NCI-H524 (cell line): Measurements from ENCODE around the gene MID1.

Experiments used
- DNase-seq, 2 experiments: peaks; one replicate each; lab custom pipeline; 2025; lab: John Stamatoyannopoulos, UW

The MID1 gene

DNA sequence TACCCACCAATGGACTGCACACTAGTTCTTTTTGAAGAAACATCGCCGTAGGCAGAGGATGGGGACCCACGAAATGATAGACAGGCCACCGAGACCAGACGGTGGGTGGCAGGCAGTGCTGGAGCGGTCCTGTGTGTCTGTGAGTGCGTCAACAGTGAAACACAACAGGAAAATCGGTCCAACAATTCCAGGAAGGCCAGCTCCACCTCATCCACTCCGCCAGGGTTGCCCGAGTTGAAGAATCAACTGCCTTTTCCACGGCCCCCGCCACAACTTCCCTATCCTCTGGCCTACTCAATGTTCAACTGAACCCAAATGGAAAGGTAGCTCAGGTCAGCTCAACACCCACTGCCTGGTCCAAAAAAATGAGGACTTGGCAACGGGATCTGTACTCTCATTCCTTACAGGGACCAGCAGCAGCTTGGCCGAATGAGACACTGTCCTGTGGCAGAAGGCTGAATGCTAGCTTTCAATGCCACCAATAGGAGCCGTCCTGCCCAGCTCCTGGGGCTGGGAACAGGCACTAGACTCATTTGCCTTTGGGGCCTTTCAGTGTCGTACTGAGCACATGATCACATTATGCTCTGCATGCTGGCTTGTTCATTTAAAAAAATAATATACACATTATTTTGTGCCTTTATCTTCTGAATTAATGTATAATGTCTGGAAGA, 43.5 kb downstream of the MID1 start:
- no peak for DNase-seq

DNA sequence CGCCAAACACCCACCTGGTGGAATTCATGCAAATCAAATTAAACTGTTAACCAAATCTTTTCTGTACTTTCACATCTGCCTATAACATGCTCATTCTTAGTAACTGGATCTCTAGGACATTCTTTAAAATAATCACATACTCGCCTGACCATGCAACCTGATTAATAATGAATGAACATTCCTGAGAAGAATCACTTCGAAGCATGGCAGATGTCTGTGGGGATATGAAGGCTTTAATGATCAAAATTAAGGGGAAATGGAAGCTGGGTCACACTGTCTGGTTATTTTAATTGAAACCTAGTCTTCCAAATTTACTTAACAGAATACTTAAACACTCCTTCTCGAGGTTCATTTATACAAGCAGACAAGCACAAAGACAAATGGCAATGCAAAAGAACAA, 44.2 kb downstream of the MID1 start:
- DNase-seq: no peak

DNA sequence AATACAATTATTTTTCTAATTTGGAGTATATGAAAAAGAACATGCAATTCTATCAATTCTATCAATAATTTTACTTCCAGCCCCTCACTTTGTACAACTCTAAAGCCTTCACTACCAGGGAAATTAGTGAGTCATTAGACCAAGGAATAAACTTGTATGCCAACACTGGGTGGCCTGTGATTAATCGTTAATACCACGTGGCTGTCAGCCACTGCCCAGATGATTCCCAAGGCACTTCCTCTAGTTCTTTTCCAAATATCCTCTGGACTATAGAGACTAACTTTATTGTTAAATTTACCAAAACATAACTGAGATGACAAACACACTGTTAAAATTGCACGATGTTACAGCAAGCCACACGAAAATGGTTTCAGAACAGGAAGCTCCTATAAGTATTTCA, 45.7 kb downstream of the MID1 start:
- DNase-seq: no peak

DNA sequence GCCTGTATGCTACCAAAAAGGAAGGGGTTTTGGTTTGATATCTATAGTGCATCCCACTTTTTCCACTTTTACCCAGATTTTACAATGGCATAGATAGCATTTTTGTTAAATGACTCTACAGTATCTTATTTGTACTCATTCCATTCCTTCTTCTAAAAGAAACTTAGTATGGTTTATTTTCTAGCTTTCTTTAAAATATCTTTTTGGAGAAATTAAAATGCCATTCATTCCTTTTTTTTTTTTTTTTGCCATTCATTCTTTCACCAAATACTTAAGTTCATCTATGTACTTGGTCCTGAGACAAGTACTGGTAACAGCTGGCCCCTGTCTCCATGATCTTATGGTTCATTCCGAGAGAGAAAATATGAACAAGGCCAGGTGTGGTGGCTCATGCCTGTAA, 49.1 kb downstream of the MID1 start:
- peak; percentile 1 to 31 for DNase-seq

DNA sequence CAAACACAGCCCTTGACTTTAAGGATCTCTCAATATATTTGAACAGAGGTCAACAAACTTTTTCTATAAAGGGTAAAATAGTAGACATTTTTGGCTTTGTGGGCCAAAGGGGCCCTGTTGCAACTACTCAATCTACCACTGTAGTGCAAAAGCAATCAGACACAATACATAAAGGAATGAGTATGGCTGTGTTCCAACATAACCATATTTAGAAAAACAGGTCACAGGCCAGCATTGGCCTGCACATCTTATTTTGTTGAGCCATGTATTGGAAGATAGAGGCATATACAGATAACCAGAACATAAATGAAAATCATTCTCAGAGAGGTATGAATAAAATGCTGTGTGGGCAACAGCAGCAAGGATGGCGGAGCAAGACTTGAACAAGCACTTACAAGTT, 49.8 kb downstream of the MID1 start:
- no peak for DNase-seq

DNA sequence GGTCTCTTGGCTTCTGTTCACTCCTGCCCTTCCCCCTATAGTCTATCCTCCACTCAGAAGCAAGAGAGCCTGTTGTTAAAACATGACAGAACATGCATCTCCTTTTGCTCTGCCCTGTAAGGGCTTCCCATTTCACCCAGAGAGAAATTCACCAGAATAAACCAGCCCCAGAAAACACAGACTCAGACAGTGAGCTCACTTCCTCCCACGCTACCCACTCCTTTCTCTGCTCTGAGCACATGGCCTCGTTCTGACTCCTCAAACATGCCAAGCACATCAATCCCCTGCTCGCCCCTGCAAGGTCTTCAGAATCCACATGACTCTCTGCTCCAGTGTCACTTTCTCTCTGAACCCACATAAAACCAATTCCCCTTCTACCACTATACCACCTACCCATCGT, 50.4 kb downstream of the MID1 start:
- DNase-seq: no peak

DNA sequence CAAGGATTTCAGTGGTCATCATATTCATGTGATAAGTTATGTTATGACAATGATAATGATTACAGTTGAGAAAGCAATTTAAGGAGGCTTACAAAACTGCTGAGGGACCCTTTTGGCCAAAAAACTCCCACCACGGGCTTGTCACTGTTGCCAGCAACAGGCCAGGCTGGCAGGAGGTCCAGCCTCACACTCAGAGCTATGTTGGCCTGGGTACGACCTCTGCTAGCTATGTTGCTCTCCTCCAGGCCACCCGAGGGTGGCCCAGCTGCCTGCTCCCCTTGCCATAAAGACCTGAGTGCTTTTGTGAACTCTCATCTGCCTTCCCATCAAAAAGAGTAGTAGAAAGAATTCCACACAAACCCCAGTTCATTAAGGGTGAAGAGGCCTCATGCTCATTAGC, 52.0 kb downstream of the MID1 start:
- no peak for DNase-seq

DNA sequence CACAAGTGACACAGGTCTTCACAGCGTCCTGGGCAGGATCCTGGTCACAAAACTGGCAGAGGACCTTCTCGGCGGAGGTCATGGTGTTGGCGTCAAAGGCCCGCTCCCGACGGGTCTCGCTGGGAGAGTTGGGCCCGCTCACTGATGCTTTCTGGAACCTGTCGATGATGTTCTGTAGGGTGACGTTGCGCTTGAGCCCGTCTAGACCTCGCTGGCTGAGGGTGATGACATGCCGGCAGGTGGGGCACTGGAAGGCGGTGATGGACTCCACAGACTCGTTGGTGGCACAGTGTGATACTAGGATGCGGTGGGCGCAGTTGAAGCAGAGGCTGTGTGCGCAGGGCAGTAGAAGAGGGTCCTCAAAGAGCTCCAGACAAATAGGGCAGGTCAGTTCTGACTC, 53.2 kb downstream of the MID1 start:
- DNase-seq: no peak

DNA sequence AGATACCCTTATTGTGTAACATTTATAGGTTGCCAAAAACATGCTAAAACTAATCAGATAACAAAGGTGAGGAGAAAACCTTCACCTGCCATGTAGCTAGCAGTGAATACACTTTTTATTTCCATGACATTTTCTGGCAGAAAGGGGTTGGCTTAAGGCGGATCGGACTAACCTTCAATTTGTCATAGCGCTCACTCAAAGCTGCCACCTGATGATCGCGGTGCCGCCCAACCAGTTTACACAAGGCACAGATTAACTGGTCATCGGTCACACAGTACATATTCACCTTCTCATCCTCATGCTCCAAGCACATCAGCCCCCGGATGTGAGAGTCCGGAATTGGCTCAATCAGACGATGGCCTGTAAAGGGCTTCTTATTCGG, 53.7 kb downstream of the MID1 start:
- DNase-seq: no peak

DNA sequence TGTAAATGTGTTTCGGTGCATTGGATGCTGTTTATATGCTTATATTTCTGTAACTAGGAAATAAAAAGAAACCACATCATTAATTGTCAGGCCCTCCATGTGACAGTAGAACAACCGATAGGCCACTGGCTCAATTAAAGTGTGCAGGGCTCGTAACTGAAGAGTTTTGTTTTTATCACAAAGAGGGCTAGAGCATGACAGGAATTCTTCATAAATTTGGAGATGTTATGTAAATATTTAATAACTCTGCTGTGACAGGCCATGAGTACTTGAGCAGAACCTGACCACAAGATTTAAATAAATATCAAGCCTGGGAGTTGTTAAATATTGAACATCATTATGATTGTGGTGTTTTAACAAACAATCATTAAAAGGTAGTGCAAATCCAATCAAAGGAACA, 55.9 kb downstream of the MID1 start:
- DNase-seq: no peak

DNA sequence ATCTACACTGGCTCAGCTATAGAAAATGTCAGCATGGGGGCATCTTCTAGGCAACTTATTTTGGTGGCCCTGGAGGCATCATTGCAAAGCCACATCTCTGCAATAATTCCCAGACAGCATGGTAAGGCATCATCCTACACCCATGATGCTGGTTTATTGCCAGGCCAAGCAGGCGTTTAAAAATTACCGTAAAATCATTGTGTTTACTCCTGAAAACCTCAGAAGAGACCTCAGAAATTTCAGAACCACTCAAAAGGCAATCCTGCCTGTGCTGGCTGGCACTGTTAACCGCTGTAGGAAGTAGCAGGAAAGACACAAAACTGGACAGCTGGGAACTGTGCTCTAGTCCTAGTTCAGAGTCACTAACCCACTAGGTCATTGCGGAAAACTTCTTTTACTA, 63.2 kb downstream of the MID1 start:
- DNase-seq: no peak

DNA sequence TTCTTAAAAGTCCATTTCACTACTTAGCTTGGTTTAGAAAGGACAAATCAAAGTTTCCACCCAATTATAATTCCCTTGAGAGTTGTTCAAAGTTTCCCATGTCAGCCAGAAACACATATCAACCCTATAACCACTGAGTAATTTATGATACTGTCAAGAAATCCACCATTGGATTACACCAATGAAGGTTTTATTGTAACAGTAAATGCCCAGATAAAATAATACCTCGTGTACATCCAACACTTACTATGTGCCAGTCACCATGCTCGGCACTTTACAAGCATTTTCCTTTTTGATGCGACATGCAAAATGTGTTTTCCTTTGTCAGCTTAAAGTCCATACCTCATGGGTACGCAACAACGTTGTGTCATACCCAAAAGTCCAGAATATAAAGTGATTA, 64.0 kb downstream of the MID1 start:
- DNase-seq: no peak

DNA sequence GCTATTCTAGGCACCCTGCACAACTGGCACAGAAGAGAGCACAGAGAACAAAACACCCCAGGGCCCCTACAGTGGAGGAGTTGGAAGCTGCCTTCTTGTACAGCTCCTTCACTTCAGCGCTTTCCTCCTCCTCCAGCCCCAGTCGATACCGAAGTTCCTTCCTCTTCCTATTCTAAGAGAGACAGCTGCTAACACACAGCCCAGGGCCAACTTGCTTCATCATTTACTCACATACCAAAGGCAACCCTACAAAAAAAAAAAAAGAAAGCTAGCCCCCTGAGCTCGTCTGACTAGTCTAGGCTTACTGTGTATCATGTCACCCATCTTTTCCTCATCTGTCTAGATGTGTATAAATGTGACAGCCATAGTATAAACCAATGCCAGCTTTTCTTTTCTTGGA, 64.5 kb downstream of the MID1 start:
- DNase-seq: no peak

DNA sequence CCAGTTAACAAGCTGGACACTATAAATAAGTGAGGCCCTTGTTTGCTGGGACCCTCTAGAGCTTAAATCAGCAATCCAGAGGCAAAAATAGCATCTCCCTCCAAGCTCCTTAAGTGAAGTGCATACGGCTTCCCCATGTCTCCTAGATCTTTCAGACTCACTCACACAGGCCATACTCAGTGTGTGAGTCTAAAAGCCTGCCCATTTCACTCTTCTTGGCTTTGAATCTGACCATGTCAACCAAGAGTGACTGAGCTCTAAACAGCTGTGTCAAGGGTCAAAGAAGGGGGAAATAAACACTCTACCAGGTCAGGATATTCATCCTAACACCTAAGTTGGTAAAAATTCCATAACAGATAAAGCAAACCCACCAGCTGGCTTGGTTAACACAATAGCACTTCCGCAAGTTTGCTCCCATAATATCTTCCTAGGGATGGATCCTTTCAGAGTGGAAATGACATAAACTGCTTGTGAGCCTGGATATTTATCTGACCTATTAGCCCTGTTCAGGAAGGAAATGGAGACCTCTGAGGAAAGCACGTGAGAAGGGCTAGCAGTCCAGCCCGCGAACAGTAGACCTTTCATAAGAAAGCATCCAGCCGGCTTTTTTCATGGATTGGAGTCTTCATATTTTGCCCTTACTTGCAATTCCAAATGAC, 65.6 kb downstream of the MID1 start:
- no peak for DNase-seq

DNA sequence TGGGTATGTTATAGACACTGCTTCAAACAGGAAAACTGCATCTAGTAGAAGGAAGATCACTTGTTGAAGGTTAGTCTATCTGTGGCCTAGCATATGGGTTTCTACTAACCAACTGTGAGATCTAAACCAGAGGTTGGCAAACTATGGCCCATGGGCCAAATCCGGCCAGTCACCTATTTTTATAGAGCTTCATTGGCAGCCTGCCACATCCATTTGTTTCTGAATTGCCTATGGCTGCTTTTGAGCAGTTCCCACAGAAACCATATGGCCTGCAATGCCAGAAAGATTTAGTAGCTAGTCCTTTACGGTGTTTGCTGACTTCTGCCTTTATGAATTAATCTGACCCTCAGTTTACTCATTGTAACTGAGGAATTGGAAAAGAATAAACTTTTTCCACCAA, 71.1 kb downstream of the MID1 start:
- peak; percentile 4 to 35 for DNase-seq

DNA sequence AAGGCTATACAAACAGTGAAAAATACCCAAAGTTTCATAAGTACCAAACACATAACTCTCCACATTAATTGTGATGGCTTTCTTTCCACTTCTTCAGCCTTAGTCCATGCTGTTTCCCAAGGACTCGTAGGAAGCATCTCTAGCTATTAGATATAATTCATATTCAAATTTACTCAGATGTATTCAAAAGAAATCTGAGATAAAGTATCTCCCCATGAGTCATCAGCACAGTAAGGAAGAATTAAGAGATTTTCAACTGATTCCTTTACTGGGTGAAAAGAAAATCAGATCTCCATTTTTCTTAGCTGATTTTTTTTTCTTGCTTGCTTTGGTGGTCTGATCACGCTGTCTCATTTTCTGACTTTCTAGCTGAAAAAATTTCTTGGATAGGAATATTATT, 71.7 kb downstream of the MID1 start:
- DNase-seq: no peak

DNA sequence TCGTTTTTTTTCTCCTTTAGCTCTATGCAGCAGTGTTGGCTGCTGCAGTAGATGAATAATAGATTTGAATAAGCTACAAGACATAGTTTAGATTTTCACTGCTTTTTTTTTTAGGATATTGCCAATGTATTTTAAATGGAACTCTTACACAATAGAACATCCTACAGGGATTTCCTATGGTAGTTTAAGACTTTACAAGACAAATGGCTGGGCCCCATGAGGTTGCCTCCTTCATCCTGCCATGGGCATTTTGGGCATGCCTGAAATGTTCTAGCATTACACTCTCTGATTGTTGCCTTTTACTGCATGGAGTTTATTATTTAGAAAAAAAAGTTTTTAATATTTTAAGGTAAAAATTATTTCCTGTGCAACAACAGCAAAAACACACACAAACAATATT, 74.5 kb downstream of the MID1 start:
- DNase-seq: no peak

DNA sequence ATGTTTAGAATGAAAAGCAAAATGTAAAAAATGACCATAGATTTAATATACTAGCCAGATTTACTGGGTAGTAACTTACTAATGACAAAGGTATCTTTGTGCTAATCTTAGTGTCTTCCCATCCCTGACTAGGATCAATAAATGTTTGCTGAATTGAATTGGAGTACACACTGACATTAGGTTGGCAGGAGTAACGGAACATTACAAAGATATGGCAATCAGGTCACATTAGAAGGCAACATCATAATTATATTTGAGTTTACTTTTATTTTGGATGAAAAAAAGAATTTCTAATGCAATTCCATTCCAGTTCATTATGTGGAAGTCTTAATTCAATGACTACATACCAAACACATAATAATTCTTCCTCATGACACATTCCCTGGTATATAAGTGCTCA, 77.8 kb downstream of the MID1 start:
- no peak for DNase-seq

DNA sequence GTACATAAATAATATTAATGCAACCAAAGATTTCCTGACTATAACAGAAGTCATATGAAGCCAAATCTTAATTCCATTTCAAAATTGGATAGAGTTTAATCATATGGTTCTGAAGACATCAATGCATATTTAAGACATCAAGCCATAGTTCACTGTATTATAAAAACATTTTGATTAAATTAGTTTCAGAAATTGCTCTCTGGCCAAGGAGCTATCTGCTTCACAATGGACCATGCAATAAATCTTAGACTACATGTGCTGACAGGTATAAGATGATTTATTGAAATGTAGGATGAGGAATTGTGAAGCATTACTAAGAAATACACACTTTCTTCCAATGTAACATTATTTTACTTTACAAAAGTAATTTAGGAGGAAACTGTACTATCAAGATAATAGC, 81.6 kb downstream of the MID1 start:
- no peak for DNase-seq

DNA sequence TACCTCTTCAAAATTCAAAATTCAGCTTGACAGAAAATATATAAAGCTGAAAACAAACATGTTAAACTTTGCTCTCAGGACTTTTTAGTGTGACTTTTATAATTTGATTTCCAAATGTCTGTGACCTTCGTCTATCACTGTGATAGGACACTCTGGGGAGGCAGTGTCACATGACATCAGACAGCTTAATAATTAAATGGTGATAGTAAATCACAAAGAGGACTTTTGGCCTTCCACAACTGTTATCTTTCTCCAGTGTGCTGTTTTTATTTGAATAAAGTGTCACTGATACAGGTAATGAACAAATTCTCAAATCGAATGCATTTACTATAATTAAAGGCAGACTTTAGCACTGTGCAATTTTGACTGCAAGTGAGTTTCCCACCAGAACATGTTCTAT, 83.1 kb downstream of the MID1 start:
- DNase-seq: no peak

DNA sequence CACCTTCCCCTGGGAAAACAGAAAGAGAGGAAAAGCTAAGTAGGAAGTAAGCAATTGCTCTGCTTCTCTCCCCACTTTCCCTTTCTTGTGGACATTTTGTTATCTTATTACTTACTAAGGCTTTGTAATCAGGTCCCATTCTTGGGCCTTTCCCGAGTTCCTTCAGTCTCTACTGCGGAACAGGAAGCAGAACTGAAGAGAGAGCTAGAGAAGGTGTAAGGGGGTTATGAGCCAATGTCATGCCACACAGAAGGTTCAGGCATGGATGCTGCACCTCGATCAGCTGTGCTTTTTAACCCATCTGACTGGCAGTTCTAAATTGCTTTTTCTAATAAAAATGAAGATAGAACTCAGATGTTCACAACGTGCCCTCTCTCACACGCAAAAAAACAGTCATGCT, 83.6 kb downstream of the MID1 start:
- no peak for DNase-seq

DNA sequence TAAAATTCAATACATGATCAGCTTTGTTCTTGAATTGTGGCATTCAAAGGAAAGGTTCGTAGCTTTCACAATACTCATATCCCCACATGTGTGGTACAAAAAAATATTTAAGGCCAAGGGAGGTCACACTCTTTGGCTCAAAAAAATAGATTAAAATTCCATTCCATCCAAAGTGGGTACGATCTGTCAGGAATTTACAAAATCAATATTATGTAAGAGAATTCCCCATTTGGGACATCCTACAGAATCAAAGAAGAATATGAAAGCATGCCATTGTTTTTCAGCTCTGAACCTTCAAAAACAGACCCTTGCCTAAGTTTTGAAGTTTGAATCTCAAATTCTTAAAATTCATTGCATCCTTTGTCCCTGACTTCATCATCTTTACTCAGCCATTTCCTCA, 85.8 kb downstream of the MID1 start:
- DNase-seq: no peak

DNA sequence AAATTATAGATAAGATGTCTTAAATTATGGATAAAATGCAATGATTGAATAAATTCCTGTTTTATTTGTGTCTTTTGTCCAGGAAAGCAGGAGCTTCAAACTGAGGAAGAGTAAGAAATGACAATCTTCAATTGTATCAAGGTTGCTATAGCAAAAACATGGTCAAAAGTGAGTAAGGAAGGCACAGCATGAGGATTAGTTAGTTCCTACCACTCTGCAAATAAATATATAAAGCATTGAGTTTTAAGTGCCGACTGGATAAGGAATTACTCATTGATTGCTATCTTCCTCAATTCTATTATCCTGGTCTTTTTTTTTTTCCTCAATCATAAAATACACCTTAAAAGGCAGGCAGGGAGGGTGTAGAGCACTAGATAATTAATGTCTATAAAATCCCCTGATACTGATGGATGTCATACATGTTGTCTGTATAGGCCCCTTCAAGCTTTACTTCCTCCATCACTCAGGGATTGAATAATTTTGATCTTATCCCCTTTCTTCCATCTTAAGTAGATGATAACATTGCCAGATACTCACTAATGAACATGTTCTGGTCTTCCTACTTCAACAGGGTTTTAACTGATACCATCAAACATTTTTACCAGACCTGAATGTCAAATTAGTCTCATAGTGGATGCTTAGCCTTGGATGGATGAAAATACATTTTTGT, 86.6 kb downstream of the MID1 start:
- DNase-seq: no peak

DNA sequence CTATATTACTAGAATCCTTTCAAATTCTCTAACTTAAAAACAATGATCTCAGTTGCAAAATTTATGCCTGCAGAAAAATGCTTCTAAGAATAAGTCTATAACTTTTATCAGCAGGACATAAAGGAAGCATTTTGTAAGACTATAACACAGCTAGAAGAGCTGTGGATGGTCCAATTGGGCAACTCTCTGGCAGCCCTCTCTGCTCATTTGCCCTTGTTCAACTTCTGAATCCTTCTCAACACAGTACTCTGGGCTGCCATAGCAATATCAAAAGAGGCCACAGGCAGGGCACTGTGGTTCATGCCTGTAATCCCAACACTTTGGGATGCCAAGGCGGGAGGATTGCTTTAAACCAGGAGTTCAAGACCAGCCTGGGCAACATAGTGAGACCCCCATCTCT, 88.5 kb downstream of the MID1 start:
- DNase-seq: no peak
